ENCODE measurements around the gene ZNF367.

The ZNF367 gene

DNA sequence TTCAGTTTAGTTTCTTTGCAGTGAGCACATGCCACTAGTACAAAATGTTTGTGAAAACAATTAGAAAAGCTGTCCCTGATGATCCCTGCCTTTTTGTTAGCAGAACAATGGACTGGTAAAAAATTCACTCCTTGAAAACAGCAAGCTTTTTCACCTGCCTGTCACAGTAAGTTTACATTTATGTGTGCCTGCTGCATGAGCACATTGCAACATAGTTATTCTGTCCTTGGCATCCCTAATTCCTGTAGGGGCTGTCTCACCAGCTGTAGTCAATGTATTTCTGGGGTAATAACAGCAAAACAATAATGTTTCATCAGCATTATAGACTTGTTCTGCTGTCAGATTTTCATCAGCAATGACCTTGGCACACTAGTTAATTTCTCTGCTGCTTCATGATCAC is 11.6 kb upstream of the ZNF367 start:
- no peak for DNase-seq (ENCODE audit: low spot score)
- in situ Hi-C loops (cut with MboI; ENCODE audit: low pct_unique_long_range_greater_than_20kb, low sequenced_read_pairs, unreplicated experiment), result no loop called here
- TF ChIP-seq, protein P1, sequence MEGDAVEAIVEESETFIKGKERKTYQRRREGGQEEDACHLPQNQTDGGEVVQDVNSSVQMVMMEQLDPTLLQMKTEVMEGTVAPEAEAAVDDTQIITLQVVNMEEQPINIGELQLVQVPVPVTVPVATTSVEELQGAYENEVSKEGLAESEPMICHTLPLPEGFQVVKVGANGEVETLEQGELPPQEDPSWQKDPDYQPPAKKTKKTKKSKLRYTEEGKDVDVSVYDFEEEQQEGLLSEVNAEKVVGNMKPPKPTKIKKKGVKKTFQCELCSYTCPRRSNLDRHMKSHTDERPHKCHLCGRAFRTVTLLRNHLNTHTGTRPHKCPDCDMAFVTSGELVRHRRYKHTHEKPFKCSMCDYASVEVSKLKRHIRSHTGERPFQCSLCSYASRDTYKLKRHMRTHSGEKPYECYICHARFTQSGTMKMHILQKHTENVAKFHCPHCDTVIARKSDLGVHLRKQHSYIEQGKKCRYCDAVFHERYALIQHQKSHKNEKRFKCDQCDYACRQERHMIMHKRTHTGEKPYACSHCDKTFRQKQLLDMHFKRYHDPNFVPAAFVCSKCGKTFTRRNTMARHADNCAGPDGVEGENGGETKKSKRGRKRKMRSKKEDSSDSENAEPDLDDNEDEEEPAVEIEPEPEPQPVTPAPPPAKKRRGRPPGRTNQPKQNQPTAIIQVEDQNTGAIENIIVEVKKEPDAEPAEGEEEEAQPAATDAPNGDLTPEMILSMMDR (IDR thresholded peaks at IDR 0.05; ENCODE audit: extremely low read depth, insufficient read depth, missing control alignments), result no peak

DNA sequence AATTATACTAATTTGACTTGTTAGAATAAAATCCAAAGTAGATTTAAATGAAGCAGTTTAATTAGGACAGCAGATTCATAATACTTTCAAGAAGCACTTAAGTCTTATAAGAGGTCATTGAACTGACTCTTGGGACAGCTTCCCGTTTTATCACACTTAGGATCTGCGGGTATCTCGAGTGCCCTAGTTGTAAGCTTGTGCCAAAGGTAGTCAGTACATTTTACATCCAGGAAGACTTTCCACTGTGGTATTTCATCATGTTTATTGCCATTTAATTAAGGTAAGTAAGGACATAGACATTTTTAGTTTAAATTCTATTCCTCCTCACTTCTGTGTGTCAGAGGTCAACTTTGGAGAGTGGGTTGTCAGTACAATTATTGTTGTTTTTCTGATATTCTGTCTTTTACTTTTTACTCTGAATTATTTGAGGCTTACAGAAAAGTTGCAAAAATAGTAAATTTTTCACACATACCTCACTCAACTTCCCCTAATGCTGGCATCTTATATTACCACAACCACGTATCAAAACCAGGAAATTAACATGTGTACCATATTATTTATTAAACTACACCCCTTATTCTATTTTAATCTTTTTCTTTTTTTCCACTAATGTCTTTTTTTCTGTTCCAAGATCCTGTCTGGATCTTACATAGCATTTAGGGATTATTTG is 7.5 kb upstream of the ZNF367 start:
- in situ Hi-C loops (cut with MboI; ENCODE audit: low pct_unique_long_range_greater_than_20kb, low sequenced_read_pairs, unreplicated experiment), result no loop called here
- DNase-seq (ENCODE audit: low spot score), result no peak
- TF ChIP-seq, protein P1 (IDR thresholded peaks at IDR 0.05; ENCODE audit: extremely low read depth, insufficient read depth, missing control alignments), result no peak

DNA sequence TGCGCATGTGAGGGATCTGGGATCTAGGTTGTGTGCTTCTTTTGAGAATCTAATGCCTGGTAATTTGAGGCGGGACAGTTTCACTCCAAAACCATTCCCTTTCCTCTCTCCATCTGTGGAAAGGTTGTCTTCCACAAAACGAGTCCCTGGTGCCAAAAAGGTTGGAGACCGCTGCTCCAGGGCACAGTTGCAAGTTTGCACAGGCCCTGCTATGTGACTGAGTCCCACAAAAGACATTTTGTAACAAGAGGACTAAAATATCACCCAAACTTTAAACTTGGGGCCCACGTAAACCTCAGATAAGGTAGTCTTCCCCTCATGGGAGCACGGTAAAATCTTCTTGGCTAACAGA is 5.8 kb upstream of the ZNF367 start:
- no peak for DNase-seq (ENCODE audit: low spot score)
- in situ Hi-C loops (cut with MboI; ENCODE audit: low pct_unique_long_range_greater_than_20kb, low sequenced_read_pairs, unreplicated experiment), result no loop called here
- TF ChIP-seq, protein P1 (IDR thresholded peaks at IDR 0.05; ENCODE audit: extremely low read depth, insufficient read depth, missing control alignments), result no peak

DNA sequence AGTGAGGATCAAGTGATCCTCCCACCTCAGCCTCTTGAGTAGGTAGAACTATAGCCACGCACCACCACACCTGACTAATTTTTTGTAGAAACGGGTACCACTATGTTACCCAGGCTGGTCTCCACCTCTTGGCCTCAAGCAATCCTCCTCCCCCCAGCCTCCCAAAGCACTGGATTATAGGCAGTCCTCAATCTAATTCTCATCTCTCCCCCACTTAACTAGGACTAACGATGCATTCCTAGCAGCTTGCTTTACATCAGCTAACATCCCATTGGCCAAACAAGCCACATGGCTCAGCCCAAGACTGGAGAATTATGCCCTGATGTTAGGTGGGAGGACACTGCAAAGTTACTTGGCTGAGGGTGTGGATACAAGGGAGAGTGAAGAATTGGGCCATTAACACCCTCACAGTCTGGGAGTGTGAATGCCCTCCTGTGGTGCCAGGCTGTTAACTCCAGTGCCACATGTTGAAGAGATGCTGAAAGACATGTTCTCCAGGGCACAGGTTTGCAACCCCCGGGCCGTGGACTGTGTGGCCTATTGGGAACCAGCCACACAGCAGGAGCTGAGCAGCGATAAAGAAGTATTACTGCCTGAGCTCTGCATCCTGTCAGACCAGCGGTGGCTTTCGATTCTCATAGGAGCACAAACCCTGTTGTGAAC is 5.3 kb upstream of the ZNF367 start:
- in situ Hi-C loops (cut with MboI; ENCODE audit: low pct_unique_long_range_greater_than_20kb, low sequenced_read_pairs, unreplicated experiment), result no loop called here
- no peak for DNase-seq (ENCODE audit: low spot score)
- TF ChIP-seq, protein P1 (IDR thresholded peaks at IDR 0.05; ENCODE audit: extremely low read depth, insufficient read depth, missing control alignments), result no peak

DNA sequence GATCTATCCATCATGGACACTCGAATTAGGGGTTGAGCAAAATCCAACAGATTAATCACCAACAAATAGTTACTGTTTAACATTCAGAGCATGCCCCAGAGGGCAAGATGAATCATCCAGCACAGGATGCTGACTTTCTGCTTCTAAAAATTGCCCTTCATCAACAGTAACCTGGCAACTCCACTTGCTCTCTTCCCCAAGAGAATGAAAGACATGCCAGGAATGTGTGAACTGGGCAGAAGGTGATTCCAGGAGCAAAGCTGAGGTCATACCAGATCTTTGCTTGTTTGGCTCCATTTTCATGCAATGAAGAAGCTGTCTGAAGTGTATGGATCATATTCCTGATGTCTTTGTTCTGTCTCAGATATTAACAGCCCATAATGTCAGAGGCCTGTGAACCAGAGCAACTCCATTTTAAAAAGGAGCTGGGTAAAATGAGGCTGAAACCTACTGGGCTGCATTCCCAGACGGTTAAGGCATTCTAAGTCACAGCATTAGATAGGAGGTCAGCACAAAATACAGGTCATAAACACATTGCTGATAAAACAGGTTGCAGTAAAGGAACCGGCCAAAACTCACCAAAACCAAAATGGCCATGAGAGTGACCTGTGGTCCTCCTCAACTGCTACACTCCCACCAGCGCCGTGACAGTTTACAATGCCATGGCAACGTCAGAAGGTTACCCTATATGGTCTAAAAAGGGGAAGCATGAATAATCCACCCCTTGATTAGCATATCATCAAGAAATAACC is 2.5 kb upstream of the ZNF367 start:
- TF ChIP-seq, protein P1 (IDR thresholded peaks at IDR 0.05; ENCODE audit: extremely low read depth, insufficient read depth, missing control alignments), result no peak
- in situ Hi-C loops (cut with MboI; ENCODE audit: low pct_unique_long_range_greater_than_20kb, low sequenced_read_pairs, unreplicated experiment), result no loop called here
- no peak for DNase-seq (ENCODE audit: low spot score)

DNA sequence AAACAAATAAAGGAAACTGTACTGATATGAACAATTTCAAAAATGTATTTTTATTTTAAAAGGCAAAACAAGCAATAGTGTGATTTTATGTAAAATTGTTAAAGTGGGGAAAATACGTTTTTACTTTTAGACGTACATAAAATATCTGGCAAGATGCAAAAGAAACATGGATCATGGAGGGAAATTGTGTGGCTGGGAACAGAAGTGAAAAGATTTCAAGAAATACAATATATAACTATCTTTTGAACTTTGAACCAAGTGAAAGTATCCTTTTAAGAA is 1.5 kb upstream of the ZNF367 start:
- no peak for DNase-seq (ENCODE audit: low spot score)
- TF ChIP-seq, protein P1 (IDR thresholded peaks at IDR 0.05; ENCODE audit: extremely low read depth, insufficient read depth, missing control alignments), result no peak
- in situ Hi-C loops (cut with MboI; ENCODE audit: low pct_unique_long_range_greater_than_20kb, low sequenced_read_pairs, unreplicated experiment), result no loop called here
